H54 (cell line): ENCODE measurements around the gene EFNA5.

ENCODE experiments used
- DNase-seq: peaks from one replicate; pipeline ENCODE4 v3.0.0; 2011; ENCODE audit warnings: low spot score, mixed read lengths; ENCODE audit not compliant: insufficient read length
- FAIRE-seq: peaks from 3 replicates; lab custom pipeline; 2011; peaks lifted over from hg19 to GRCh38; lab: Jason Lieb, UNC
- POLR2A ChIP-seq: IDR thresholded peaks from 2 replicates; pipeline ENCODE4 v1.6.1; 2011; ENCODE audit warnings: low read depth, mild to moderate bottlenecking, low read length

The EFNA5 gene

DNA sequence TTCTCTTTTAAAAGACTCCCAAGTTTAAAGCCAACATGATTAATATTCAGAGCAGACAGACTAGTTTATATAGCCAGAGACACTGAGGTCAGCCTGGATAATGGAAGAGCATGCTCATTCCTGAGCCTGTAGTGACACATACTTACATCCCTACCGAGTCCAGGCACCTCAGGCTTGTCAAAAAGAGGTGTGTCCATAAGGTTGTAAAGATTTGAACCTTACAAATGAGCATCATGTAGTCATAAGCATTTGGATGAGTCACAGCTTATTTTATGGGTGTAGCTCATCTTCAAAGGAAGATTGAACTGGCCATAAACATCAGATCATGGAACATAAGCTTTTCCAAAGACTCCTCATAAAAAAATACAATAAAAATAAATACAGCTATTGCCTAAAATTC is 333.5 kb downstream of the EFNA5 start:
- peak; percentile 6 for DNase-seq

DNA sequence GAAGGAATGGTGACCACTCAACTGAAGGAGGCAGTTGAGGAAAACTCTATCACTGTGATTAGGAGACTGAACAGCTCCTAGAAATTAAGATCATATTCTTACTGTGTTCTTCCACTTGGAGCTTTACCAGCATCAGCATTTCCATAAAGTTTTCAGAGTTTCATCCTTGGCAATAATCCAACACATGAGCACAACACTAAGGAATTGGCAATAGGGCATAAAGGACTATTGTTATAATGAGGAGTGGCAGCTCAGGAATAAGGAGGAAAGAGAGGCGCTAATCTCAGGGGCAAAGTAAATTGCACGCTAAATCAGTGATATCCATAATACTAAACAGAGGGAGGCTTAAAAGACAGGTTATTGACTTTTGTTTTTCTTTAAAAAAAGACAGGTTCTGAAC is 338.9 kb downstream of the EFNA5 start:
- peak; percentile 45 for FAIRE-seq
- DNase-seq, result no peak
- TF ChIP-seq POLR2A, result no peak

More for the DNA sequence above, 333.5 kb downstream of the EFNA5 start:
- FAIRE-seq, result peak; percentile 95
- TF ChIP-seq POLR2A, result no peak

DNA sequence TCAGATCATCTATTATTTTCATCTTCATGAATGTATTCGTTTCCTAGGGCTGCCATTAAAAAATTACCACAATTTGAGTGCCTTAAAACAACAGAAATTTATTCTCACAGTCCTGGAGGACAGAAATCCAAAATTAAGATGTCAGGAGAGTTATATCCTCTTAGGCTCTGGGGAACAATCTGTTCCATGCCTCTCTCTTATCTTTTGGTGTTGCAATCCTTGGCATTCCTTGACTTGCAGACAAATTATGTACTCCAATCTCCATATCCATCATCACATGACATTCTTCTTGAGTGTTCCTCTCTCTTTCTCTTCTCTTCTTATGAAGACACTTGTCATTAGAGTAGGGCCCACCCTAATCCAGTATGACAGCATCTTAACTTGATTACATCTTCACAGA is 339.4 kb downstream of the EFNA5 start:
- DNase-seq (no peak), FAIRE-seq (no peak)
- TF ChIP-seq POLR2A, result no peak

DNA sequence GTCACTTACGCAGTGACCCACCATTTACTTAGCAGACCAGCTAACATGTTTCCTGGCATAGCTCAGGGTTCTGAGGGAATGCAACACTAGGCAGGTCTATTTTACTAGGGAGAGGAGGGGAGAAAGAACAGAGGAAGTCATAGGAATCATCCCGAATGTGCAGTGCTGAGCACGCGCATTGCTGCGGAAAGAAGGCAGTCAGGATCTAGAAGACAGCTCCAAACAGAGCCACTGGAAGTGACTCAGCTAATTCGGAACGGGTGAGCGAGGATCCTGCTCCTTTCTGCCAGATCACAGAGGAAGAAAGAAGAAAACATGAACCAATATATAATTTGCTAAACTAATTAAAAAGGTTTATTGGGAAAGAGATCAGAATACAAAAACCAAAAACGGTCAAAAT is 339.8 kb downstream of the EFNA5 start:
- TF ChIP-seq POLR2A, result no peak
- no peak for FAIRE-seq
- no peak for DNase-seq

DNA sequence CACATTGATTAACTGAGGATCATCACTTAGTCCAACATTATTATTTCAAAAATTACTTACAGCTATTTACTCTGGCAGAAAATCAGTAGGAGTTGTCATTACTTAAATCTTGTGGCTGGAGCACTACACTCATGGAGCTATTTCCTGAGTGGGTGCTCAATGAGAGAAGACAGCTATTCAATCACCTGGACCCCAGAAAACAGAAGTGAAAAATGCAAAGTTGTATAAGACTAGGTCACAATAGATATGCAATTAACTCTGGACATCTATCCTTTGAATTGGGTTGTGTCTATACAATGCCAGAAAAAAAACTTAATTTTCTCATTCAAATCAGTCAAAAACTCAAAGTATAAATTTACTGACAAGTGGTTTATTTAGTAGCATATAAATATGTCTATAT is 340.9 kb downstream of the EFNA5 start:
- DNase-seq (no peak), FAIRE-seq (no peak)
- TF ChIP-seq POLR2A, result no peak
